Dermis blood vessel endothelial cell (primary cell): Measurements from ENCODE around the gene MAGEA9B. TPM values are rescaled to one million over a fixed set of nuclear protein-coding genes. Genes with fewer than 3 reads are reported as not detected.
"Not testable (repeated sequence)": the region's sequence is repeated elsewhere in the genome, so short reads cannot be mapped to it uniquely, and the experiment has no call there.

ENCODE experiments used
- DNase-seq: peaks from one replicate; pipeline ENCODE4 v3.0.0; 2010
- total RNA-seq: library from RNA; depleted of rRNA; stranded (reverse); fragments of >200 nt; gene quantifications from 2 replicates; pipeline ENCODE4 v1.2.3, GENCODE V29; 2014

The MAGEA9B gene
- total RNA-seq, 1 donor from 2014 or later, result not detected

GRCh38 chrX:149570668-149571067 is 16.6 kb downstream of the MAGEA9B start:
- no peak for DNase-seq

GRCh38 chrX:149569770-149570169 is 17.5 kb downstream of the MAGEA9B start:
- no peak for DNase-seq

- no peak for DNase-seq
These were observed 18.5 kb downstream of the MAGEA9B start for GRCh38 chrX:149568701-149569296.

GRCh38 chrX:149567621-149568417 is 19.4 kb downstream of the MAGEA9B start:
- no peak for DNase-seq

- DNase-seq, result no peak
These were observed 23.9 kb downstream of the MAGEA9B start for GRCh38 chrX:149563359-149563758.

GRCh38 chrX:149555251-149555650 is 32.0 kb downstream of the MAGEA9B start:
- not testable (repeated sequence) for DNase-seq

- not testable (repeated sequence) for DNase-seq
These were observed 35.4 kb downstream of the MAGEA9B start for GRCh38 chrX:149551939-149552248.

GRCh38 chrX:149551245-149551938 is 35.9 kb downstream of the MAGEA9B start:
- DNase-seq, result not testable (repeated sequence)

GRCh38 chrX:149550454-149550853 is 36.8 kb downstream of the MAGEA9B start:
- not testable (repeated sequence) for DNase-seq

- not testable (repeated sequence) for DNase-seq
These were observed 37.6 kb downstream of the MAGEA9B start, which contains the start of gene HSFX3 for GRCh38 chrX:149549701-149550100. HSFX3 (minus strand) TSS chrX:149549924; CDS start chrX:149549852, 72 bp downstream.

GRCh38 chrX:149547782-149548181 is 39.5 kb downstream of the MAGEA9B start:
- not testable (repeated sequence) for DNase-seq

- not testable (repeated sequence) for DNase-seq
These were observed 40.3 kb downstream of the MAGEA9B start for GRCh38 chrX:149546962-149547361.

GRCh38 chrX:149545545-149546543 is 41.4 kb downstream of the MAGEA9B start:
- DNase-seq, result peak; percentile 38

- peak; percentile 18 for DNase-seq
These were observed 45.7 kb downstream of the MAGEA9B start for GRCh38 chrX:149541521-149542047.

GRCh38 chrX:149540621-149541520 is 46.4 kb downstream of the MAGEA9B start, which contains the start of gene EOLA1:
EOLA1 (plus strand) TSS chrX:149541012; CDS start chrX:149545631, 4,619 bp downstream.
- peak; percentile 96 for DNase-seq

- DNase-seq, result peak; percentile 90
These were observed 47.1 kb downstream of the MAGEA9B start for GRCh38 chrX:149540131-149540620.

GRCh38 chrX:149539283-149540130 is 47.8 kb downstream of the MAGEA9B start:
- DNase-seq, result peak; percentile 93

- not testable (repeated sequence) for DNase-seq
These were observed 49.8 kb downstream of the MAGEA9B start for GRCh38 chrX:149537474-149537873.

GRCh38 chrX:149534926-149535602 is 52.2 kb downstream of the MAGEA9B start:
- not testable (repeated sequence) for DNase-seq
